ENCODE measurements around the gene MACROD2.

MACROD2 gene

GRCh38 chr20:15860850-15861249 lies 1865.5 kb downstream of the MACROD2 start:
- no peak for DNase-seq

- no peak for DNase-seq
These were observed 1866.9 kb downstream of the MACROD2 start for GRCh38 chr20:15862178-15862577.

GRCh38 chr20:15863735-15864134 lies 1868.4 kb downstream of the MACROD2 start:
- no peak for DNase-seq

GRCh38 chr20:15865553-15865952 lies 1870.2 kb downstream of the MACROD2 start:
- no peak for DNase-seq

GRCh38 chr20:15866916-15867730 lies 1871.8 kb downstream of the MACROD2 start:
- no peak for DNase-seq

GRCh38 chr20:15867899-15868298 lies 1872.6 kb downstream of the MACROD2 start:
- no peak for DNase-seq

- no peak for DNase-seq
These were observed 1880.1 kb downstream of the MACROD2 start for GRCh38 chr20:15875446-15875845.

- DNase-seq: no peak
These were observed 1887.2 kb downstream of the MACROD2 start for GRCh38 chr20:15882553-15882952.

- no peak for DNase-seq
These were observed 1890.9 kb downstream of the MACROD2 start for GRCh38 chr20:15886250-15886649.

GRCh38 chr20:15887387-15887786 lies 1892.1 kb downstream of the MACROD2 start:
- no peak for DNase-seq

GRCh38 chr20:15889061-15889460 lies 1893.7 kb downstream of the MACROD2 start:
- no peak for DNase-seq

- no peak for DNase-seq
These were observed 1894.4 kb downstream of the MACROD2 start for GRCh38 chr20:15889514-15890256.

GRCh38 chr20:15890407-15890982 lies 1895.2 kb downstream of the MACROD2 start:
- DNase-seq: no peak

GRCh38 chr20:15895126-15895525 lies 1899.8 kb downstream of the MACROD2 start:
- no peak for DNase-seq

- no peak for DNase-seq
These were observed 1900.3 kb downstream of the MACROD2 start for GRCh38 chr20:15895560-15896084.

GRCh38 chr20:15899967-15900366 lies 1904.7 kb downstream of the MACROD2 start:
- DNase-seq: no peak

- no peak for DNase-seq
These were observed 1905.1 kb downstream of the MACROD2 start for GRCh38 chr20:15900443-15900842.

- no peak for DNase-seq
These were observed 1907.2 kb downstream of the MACROD2 start for GRCh38 chr20:15902493-15902892.

- DNase-seq: no peak
These were observed 1910.3 kb downstream of the MACROD2 start for GRCh38 chr20:15905661-15906060.

GRCh38 chr20:15909995-15910394 lies 1914.7 kb downstream of the MACROD2 start:
- DNase-seq: no peak

GRCh38 chr20:15911581-15911980 lies 1916.3 kb downstream of the MACROD2 start:
- no peak for DNase-seq

- no peak for DNase-seq
These were observed 1918.2 kb downstream of the MACROD2 start for GRCh38 chr20:15913391-15914025.

- no peak for DNase-seq
These were observed 1921.3 kb downstream of the MACROD2 start for GRCh38 chr20:15916623-15917022.

Data from suppressor macrophage treated with lipopolysaccharide for 1 hour (primary cell).